K562 (cell line): ENCODE results near the gene SLC38A8. TPM values are rescaled to one million over a fixed set of nuclear protein-coding genes. Genes with fewer than 3 reads are reported as not detected.

Experiments used
- CC2D1A ChIP-seq: fragments of 450-650 bp; IDR thresholded peaks from 2 replicates; pipeline ENCODE4 v1.6.1; 2017; ENCODE audit warnings: mild to moderate bottlenecking
- CXXC5 ChIP-seq: fragments of 250-450 bp; sonication (Bioruptor Pico); IDR thresholded peaks from 2 replicates; pipeline ENCODE4 v1.8.0; 2022; ENCODE audit warnings: inconsistent platforms, mild to moderate bottlenecking, moderate library complexity
- ESRRA ChIP-seq: fragments of 450-650 bp; IDR thresholded peaks from 2 replicates; pipeline ENCODE4 v1.6.1; 2014; ENCODE audit warnings: low read depth, mild to moderate bottlenecking, moderate library complexity, borderline replicate concordance
- ETV6 ChIP-seq, 3 experiments: fragments of 150-350 bp in 1 of 3; sonication (generic) in 1 of 3; formaldehyde crosslinking in 1 of 3; IDR thresholded peaks; 2 replicates each; pipeline versions ENCODE4 v1.6.1 to v1.8.0; 2014 to 2022; ENCODE audit warnings: borderline replicate concordance in 2 of 3, low read depth in 2 of 3, antibody characterized with exemption in 1 of 3, low read length in 1 of 3, mild to moderate bottlenecking in 1 of 3, missing genetic modification reagents in 1 of 3
- EWSR1 ChIP-seq: fragments of 450-650 bp; IDR thresholded peaks from 2 replicates; pipeline ENCODE4 v1.6.1; 2018; ENCODE audit warnings: borderline replicate concordance, mild to moderate bottlenecking, low read depth, moderate library complexity; ENCODE audit not compliant: partially characterized antibody
- KAT8 ChIP-seq: fragments of 450-650 bp; IDR thresholded peaks from 2 replicates; pipeline ENCODE4 v1.6.1; 2016; ENCODE audit warnings: low read depth, mild to moderate bottlenecking
- LARP7 ChIP-seq: fragments of 450-650 bp; IDR thresholded peaks from 2 replicates; pipeline ENCODE4 v1.6.1; 2016
- NFE2 ChIP-seq: IDR thresholded peaks from 2 replicates; pipeline ENCODE4 v1.6.1; 2014; ENCODE audit warnings: antibody characterized with exemption, low read depth
- POLR2B ChIP-seq: fragments of 450-650 bp; IDR thresholded peaks from 2 replicates; pipeline ENCODE4 v1.6.1; 2018; ENCODE audit warnings: low read depth; ENCODE audit not compliant: partially characterized antibody
- PTRF ChIP-seq: fragments of 450-650 bp; IDR thresholded peaks from 2 replicates; pipeline ENCODE4 v1.6.1; 2016; ENCODE audit warnings: mild to moderate bottlenecking, missing genetic modification characterization, missing compliant biosample characterization
- RAD21 ChIP-seq, 2 experiments: fragments of 250-450 bp in 1 of 2; fragments of 450-650 bp in 1 of 2; sonication (Bioruptor Pico) in 1 of 2; formaldehyde crosslinking in 1 of 2; IDR thresholded peaks in 1 of 2; conservative IDR thresholded peaks in 1 of 2; 2 replicates each; pipeline versions ENCODE4 v1.4.0 to v1.8.0; 2020 to 2022; ENCODE audit warnings: mild to moderate bottlenecking in 2 of 2, moderate library complexity in 1 of 2
- REST ChIP-seq, 2 experiments: fragments of 450-650 bp; formaldehyde crosslinking in 1 of 2; IDR thresholded peaks; 2 replicates each; pipeline versions ENCODE4 v1.4.0 to v1.6.1; 2014 to 2020; ENCODE audit warnings: mild to moderate bottlenecking in 2 of 2, borderline replicate concordance in 1 of 2, low read depth in 1 of 2
- SETDB1 ChIP-seq: IDR thresholded peaks from one replicate; pipeline ENCODE4 v1.6.1; 2012; ENCODE audit warnings: low read length, control low read depth, inconsistent platforms
- SREBF1 ChIP-seq: fragments of 150-350 bp; IDR thresholded peaks from 2 replicates; pipeline ENCODE4 v1.6.1; 2014; ENCODE audit warnings: antibody characterized with exemption, low read depth, low read length, borderline replicate concordance
- TGIF2 ChIP-seq: sonication (generic); formaldehyde crosslinking; IDR thresholded peaks from 2 replicates; pipeline ENCODE4 v1.8.1; 2022; ENCODE audit warnings: mild to moderate bottlenecking, missing genetic modification reagents, moderate library complexity
- USF2 ChIP-seq: sonication (generic); formaldehyde crosslinking; IDR thresholded peaks from 2 replicates; pipeline ENCODE4 v1.5.0; 2020; ENCODE audit warnings: missing genetic modification reagents
- ZBTB8A ChIP-seq: fragments of 450-650 bp; IDR thresholded peaks from 2 replicates; pipeline ENCODE4 v1.6.1; 2018; ENCODE audit warnings: mild to moderate bottlenecking, moderate library complexity; ENCODE audit not compliant: partially characterized antibody
- ZNF507 ChIP-seq: conservative IDR thresholded peaks from 2 replicates; pipeline ENCODE4 v1.6.1; 2017; ENCODE audit warnings: missing genetic modification characterization, missing compliant biosample characterization
- polyA plus RNA-seq, 8 experiments: library from polyadenylated mRNA; depleted of rRNA in 4 of 8; stranded (reverse) in 5 of 8; unstranded in 3 of 8; fragments of >200 nt; fragmentation: Nextera tagmentation in 2 of 8; fragmentation: Illumina TruSeq in 1 of 8; extraction: Ambion mirVana in 2 of 8; extraction: Trizol in 1 of 8; gene quantifications; 2 replicates each; pipeline versions ENCODE4 v1.2.1 to v1.2.3, GENCODE V29; 2011 to 2014; ENCODE audit warnings: inconsistent platforms in 1 of 8, missing spikeins in 1 of 8
- total RNA-seq, 7 experiments: library from RNA; depleted of rRNA in 6 of 7; stranded (reverse); fragments of >200 nt in 6 of 7; fragmentation: Illumina TruSeq in 2 of 7; extraction: Trizol in 2 of 7; gene quantifications; 2 replicates each; pipeline versions ENCODE4 v1.2.1 to v1.2.3, GENCODE V29; 2011 to 2021; ENCODE audit warnings: low replicate concordance in 1 of 7
- TF ChIP-seq, protein P1 (sequence below): sonication (generic); formaldehyde crosslinking; IDR thresholded peaks from 2 replicates; pipeline ENCODE4 v1.9.0; 2022; ENCODE audit warnings: mild to moderate bottlenecking, missing genetic modification reagents

SLC38A8 gene
- total and polyA plus RNA-seq, 9 of the 15 experiments (the other 6 are each of a cell fraction or from before 2014, with no cell fraction given), result 0.28 TPM; not detected in 8

DNA sequence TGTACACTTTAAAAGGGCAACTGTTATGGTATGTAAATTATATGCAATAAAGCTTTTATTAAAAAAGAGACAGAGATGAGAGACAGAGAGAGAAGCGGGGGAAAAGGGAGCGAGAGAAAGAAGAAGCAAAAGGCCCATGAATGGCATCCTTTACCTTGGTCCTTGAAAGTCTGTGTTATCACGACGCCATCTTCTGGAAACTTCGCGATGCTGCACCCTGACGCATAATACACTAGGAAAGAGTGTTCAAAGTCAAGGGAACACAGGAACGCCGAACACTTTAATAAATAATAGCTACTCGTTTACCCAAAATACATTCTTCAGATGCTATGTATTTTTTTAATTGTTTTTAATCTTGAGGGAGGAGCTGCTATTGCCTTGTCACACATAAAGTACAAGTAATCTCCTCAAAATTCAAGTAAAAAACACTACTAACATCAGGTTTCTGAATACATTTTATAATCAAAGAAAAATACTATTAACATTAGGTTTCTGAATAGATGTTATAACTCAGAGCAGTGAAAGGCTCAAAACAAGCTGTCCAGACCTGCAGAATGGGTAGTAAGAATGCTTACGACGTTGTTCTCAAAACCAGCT is 23.0 kb upstream of the SLC38A8 start (continued):
- TF ChIP-seq EWSR1 (no peak), NFE2 (no peak), ZBTB8A (no peak), SETDB1 (no peak), TGIF2 (CRISPR knock-in tag) (no peak), ZNF507 (tag) (no peak), CC2D1A (0 out of 2 replicates have a peak, but pooled peaks have one; percentile 36), SREBF1 (no peak), PTRF (tag) (no peak), LARP7 (no peak), ESRRA (no peak), KAT8 (no peak), USF2 (CRISPR knock-in tag) (no peak), RAD21 (CRISPR knock-in tag; conservative IDR thresholded peaks at IDR 0.05 in 1 of 2, IDR thresholded peaks at IDR 0.05 in 1 of 2) (peak; percentile 77 to 86), POLR2B (no peak), REST (IDR thresholded peaks at IDR 0.05; ENCODE audit: borderline replicate concordance) (peak; percentile 69), REST (CRISPR knock-in tag; IDR thresholded peaks at IDR 0.05; ENCODE audit: low read depth) (no peak), CXXC5 (CRISPR knock-in tag) (no peak), ETV6 (IDR thresholded peaks at IDR 0.05; ENCODE audit: borderline replicate concordance in 1 of 2, low read depth in 2 of 2, low read length in 1 of 2) (no peak), ETV6 (CRISPR knock-in tag; IDR thresholded peaks at IDR 0.05; ENCODE audit: borderline replicate concordance) (no peak)
- TF ChIP-seq, protein P1, sequence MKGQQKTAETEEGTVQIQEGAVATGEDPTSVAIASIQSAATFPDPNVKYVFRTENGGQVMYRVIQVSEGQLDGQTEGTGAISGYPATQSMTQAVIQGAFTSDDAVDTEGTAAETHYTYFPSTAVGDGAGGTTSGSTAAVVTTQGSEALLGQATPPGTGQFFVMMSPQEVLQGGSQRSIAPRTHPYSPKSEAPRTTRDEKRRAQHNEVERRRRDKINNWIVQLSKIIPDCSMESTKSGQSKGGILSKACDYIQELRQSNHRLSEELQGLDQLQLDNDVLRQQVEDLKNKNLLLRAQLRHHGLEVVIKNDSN (CRISPR knock-in tag), result no peak
